Nephron (organoid): Measurements from ENCODE around the gene GSTM1.
"Not testable (repeated sequence)": the region's sequence is repeated elsewhere in the genome, so short reads cannot be mapped to it uniquely, and the experiment has no call there.

ENCODE experiments used
- H3K27ac Mint-ChIP-seq, 3 experiments: 2 replicates each; pipeline ENCODE4 v1.8.0; 2020; ENCODE audit warnings: mixed read lengths in 3 of 3, mild to moderate bottlenecking in 2 of 3, moderate library complexity in 1 of 3
- H3K27me3 Mint-ChIP-seq: 2 replicates; pipeline ENCODE4 v1.8.0; 2021; ENCODE audit warnings: low read depth, mild to moderate bottlenecking, moderate library complexity, mixed read lengths
- H3K36me3 Mint-ChIP-seq: 2 replicates; pipeline ENCODE4 v1.8.0; 2020; ENCODE audit warnings: low read depth, mixed read lengths
- H3K4me1 Mint-ChIP-seq: 2 replicates; pipeline ENCODE4 v1.8.0; 2020; ENCODE audit warnings: mixed read lengths
- H3K4me3 Mint-ChIP-seq, 3 experiments: 2 replicates each; pipeline ENCODE4 v1.8.0; 2020; ENCODE audit warnings: mild to moderate bottlenecking in 3 of 3, mixed read lengths in 3 of 3, moderate library complexity in 2 of 3
- H3K9me3 Mint-ChIP-seq: 2 replicates; pipeline ENCODE4 v1.8.0; 2020; ENCODE audit warnings: mixed read lengths
- CTCF ChIP-seq, 3 experiments: fragments of 200-600 bp; sonication (generic); IDR thresholded peaks; one replicate each; pipeline ENCODE4 v1.5.0; 2021; ENCODE audit warnings: antibody characterized with exemption in 3 of 3; ENCODE audit not compliant: unreplicated experiment in 3 of 3

GSTM1 gene

GRCh38 chr1:109689844-109690405, 2.3 kb downstream of the GSTM1 start:
- peak overlapping the region in 1 of 3 experiments; percentile 48 for H3K27ac Mint-ChIP-seq
- no peak for TF ChIP-seq CTCF (IDR thresholded peaks at IDR 0.05; ENCODE audit: unreplicated experiment in 3 of 3)
- peak overlapping the region; percentile 49 to 79 (median 78) for H3K4me3 Mint-ChIP-seq
- peaks cover 5% of the 10 kb centered on the region for H3K4me1 Mint-ChIP-seq
- peaks cover 5% of the 10 kb centered on the region for H3K36me3 Mint-ChIP-seq
- H3K9me3 Mint-ChIP-seq: no peaks in the 10 kb centered on the region
- no peaks in the 10 kb centered on the region for H3K27me3 Mint-ChIP-seq

GRCh38 chr1:109691759-109692158, 4.1 kb downstream of the GSTM1 start:
- Mint-ChIP-seq H3K4me3 (no peak overlapping the region), H3K4me1 (peaks cover 5% of the 10 kb centered on the region), H3K27ac (no peak overlapping the region), H3K9me3 (no peaks in the 10 kb centered on the region), H3K36me3 (peaks cover 5% of the 10 kb centered on the region), H3K27me3 (no peaks in the 10 kb centered on the region)
- no peak for TF ChIP-seq CTCF (IDR thresholded peaks at IDR 0.05; ENCODE audit: unreplicated experiment in 3 of 3)

GRCh38 chr1:109694400-109694799, 6.8 kb downstream of the GSTM1 start:
- not testable (repeated sequence) for H3K27me3 Mint-ChIP-seq, H3K36me3 Mint-ChIP-seq, H3K27ac Mint-ChIP-seq, H3K4me3 Mint-ChIP-seq, H3K9me3 Mint-ChIP-seq, H3K4me1 Mint-ChIP-seq

GRCh38 chr1:109695138-109695537, 7.5 kb downstream of the GSTM1 start:
- H3K9me3 Mint-ChIP-seq: not testable (repeated sequence)

GRCh38 chr1:109697066-109697465, 9.4 kb downstream of the GSTM1 start:
- Mint-ChIP-seq H3K36me3 (no peaks in the 10 kb centered on the region), H3K27ac (no peak overlapping the region), H3K4me3 (no peak overlapping the region), H3K4me1 (no peaks in the 10 kb centered on the region), H3K27me3 (no peaks in the 10 kb centered on the region), H3K9me3 (no peaks in the 10 kb centered on the region)
- no peak for TF ChIP-seq CTCF (IDR thresholded peaks at IDR 0.05; ENCODE audit: unreplicated experiment in 3 of 3)

More at GRCh38 chr1:109695138-109695537, 7.5 kb downstream of the GSTM1 start:
- H3K4me1 Mint-ChIP-seq, H3K4me3 Mint-ChIP-seq, H3K36me3 Mint-ChIP-seq, H3K27ac Mint-ChIP-seq, H3K27me3 Mint-ChIP-seq: not testable (repeated sequence)

- not testable (repeated sequence) for H3K36me3 Mint-ChIP-seq, H3K9me3 Mint-ChIP-seq, H3K27me3 Mint-ChIP-seq, H3K4me1 Mint-ChIP-seq, H3K27ac Mint-ChIP-seq, H3K4me3 Mint-ChIP-seq
Observed at GRCh38 chr1:109697861-109698260, 10.2 kb downstream of the GSTM1 start.

GRCh38 chr1:109702940-109703339, 15.3 kb downstream of the GSTM1 start:
- not testable (repeated sequence) for H3K4me3 Mint-ChIP-seq, H3K4me1 Mint-ChIP-seq, H3K27ac Mint-ChIP-seq, H3K27me3 Mint-ChIP-seq
- H3K9me3 Mint-ChIP-seq: peaks cover 25% of the 10 kb centered on the region
- H3K36me3 Mint-ChIP-seq: peaks cover 19% of the 10 kb centered on the region

GRCh38 chr1:109704173-109704572, 16.6 kb downstream of the GSTM1 start:
- Mint-ChIP-seq H3K9me3 (peaks cover 34% of the 10 kb centered on the region), H3K27me3 (no peaks in the 10 kb centered on the region), H3K36me3 (peaks cover 29% of the 10 kb centered on the region), H3K27ac (no peak overlapping the region), H3K4me3 (no peak overlapping the region), H3K4me1 (no peaks in the 10 kb centered on the region)
- TF ChIP-seq CTCF (IDR thresholded peaks at IDR 0.05; ENCODE audit: unreplicated experiment in 3 of 3): no peak
